ENCODE measurements around the gene CASD1. TPM values are rescaled to one million over a fixed set of nuclear protein-coding genes. Genes with fewer than 3 reads are reported as not detected.

The CASD1 gene

GRCh38 chr7:94590526-94591162 lies 81.0 kb downstream of the CASD1 start:
- no peaks in the 10 kb centered on the region for H3K4me1 ChIP-seq (ENCODE audit: control insufficient read depth, insufficient read depth, low read length)
- H3K4me3 ChIP-seq (ENCODE audit: low read length) = no peak overlapping the region
- no peak overlapping the region for H3K4me2 ChIP-seq (ENCODE audit: low read length)
- H3K9me3 ChIP-seq (replicated peaks; ENCODE audit: low read length) = no peaks in the 10 kb centered on the region
- H3K27me3 ChIP-seq (ENCODE audit: control insufficient read depth, insufficient read depth, low read length) = no peaks in the 10 kb centered on the region
- H3K36me3 ChIP-seq (ENCODE audit: insufficient read depth, low read length) = no peaks in the 10 kb centered on the region
- no peak overlapping the region for H3K9ac ChIP-seq (ENCODE audit: low read depth, low read length)

GRCh38 chr7:94591176-94591575 lies 81.6 kb downstream of the CASD1 start:
- Histone ChIP-seq H3K27me3 (ENCODE audit: control insufficient read depth, insufficient read depth, low read length) (no peaks in the 10 kb centered on the region), H3K4me1 (ENCODE audit: control insufficient read depth, insufficient read depth, low read length) (no peaks in the 10 kb centered on the region), H3K9ac (ENCODE audit: low read depth, low read length) (no peak overlapping the region), H3K4me2 (ENCODE audit: low read length) (no peak overlapping the region), H3K9me3 (replicated peaks; ENCODE audit: low read length) (no peaks in the 10 kb centered on the region), H3K36me3 (ENCODE audit: insufficient read depth, low read length) (no peaks in the 10 kb centered on the region), H3K4me3 (ENCODE audit: low read length) (no peak overlapping the region)

- H3K9me3 ChIP-seq (replicated peaks; ENCODE audit: low read length) = no peaks in the 10 kb centered on the region
- H3K36me3 ChIP-seq (ENCODE audit: insufficient read depth, low read length) = no peaks in the 10 kb centered on the region
These were observed 85.3 kb downstream of the CASD1 start for GRCh38 chr7:94594882-94595281.

GRCh38 chr7:94595717-94596116 lies 86.1 kb downstream of the CASD1 start:
- Histone ChIP-seq H3K4me1 (ENCODE audit: control insufficient read depth, insufficient read depth, low read length) (no peaks in the 10 kb centered on the region), H3K4me2 (ENCODE audit: low read length) (no peak overlapping the region), H3K36me3 (ENCODE audit: insufficient read depth, low read length) (no peaks in the 10 kb centered on the region), H3K9ac (ENCODE audit: low read depth, low read length) (no peak overlapping the region), H3K9me3 (replicated peaks; ENCODE audit: low read length) (no peaks in the 10 kb centered on the region), H3K27me3 (ENCODE audit: control insufficient read depth, insufficient read depth, low read length) (no peaks in the 10 kb centered on the region), H3K4me3 (ENCODE audit: low read length) (no peak overlapping the region)

More at GRCh38 chr7:94594882-94595281, 85.3 kb downstream of the CASD1 start:
- Histone ChIP-seq H3K27me3 (ENCODE audit: control insufficient read depth, insufficient read depth, low read length) (no peaks in the 10 kb centered on the region), H3K4me2 (ENCODE audit: low read length) (no peak overlapping the region), H3K4me1 (ENCODE audit: control insufficient read depth, insufficient read depth, low read length) (no peaks in the 10 kb centered on the region), H3K9ac (ENCODE audit: low read depth, low read length) (no peak overlapping the region), H3K4me3 (ENCODE audit: low read length) (no peak overlapping the region)

GRCh38 chr7:94600267-94600666 lies 90.7 kb downstream of the CASD1 start:
- H3K9ac ChIP-seq (ENCODE audit: low read depth, low read length) = no peak overlapping the region
- no peaks in the 10 kb centered on the region for H3K4me1 ChIP-seq (ENCODE audit: control insufficient read depth, insufficient read depth, low read length)
- no peaks in the 10 kb centered on the region for H3K36me3 ChIP-seq (ENCODE audit: insufficient read depth, low read length)
- H3K4me2 ChIP-seq (ENCODE audit: low read length) = no peak overlapping the region
- no peaks in the 10 kb centered on the region for H3K9me3 ChIP-seq (replicated peaks; ENCODE audit: low read length)
- H3K27me3 ChIP-seq (ENCODE audit: control insufficient read depth, insufficient read depth, low read length) = no peaks in the 10 kb centered on the region
- H3K4me3 ChIP-seq (ENCODE audit: low read length) = no peak overlapping the region

- Histone ChIP-seq H3K4me1 (ENCODE audit: control insufficient read depth, insufficient read depth, low read length) (no peaks in the 10 kb centered on the region), H3K27me3 (ENCODE audit: control insufficient read depth, insufficient read depth, low read length) (no peaks in the 10 kb centered on the region), H3K9me3 (replicated peaks; ENCODE audit: low read length) (no peaks in the 10 kb centered on the region), H3K4me2 (ENCODE audit: low read length) (no peak overlapping the region), H3K9ac (ENCODE audit: low read depth, low read length) (no peak overlapping the region), H3K4me3 (ENCODE audit: low read length) (no peak overlapping the region), H3K36me3 (ENCODE audit: insufficient read depth, low read length) (no peaks in the 10 kb centered on the region)
These were observed 92.6 kb downstream of the CASD1 start for GRCh38 chr7:94602181-94602580.

GRCh38 chr7:94605031-94605430 lies 95.4 kb downstream of the CASD1 start:
- Histone ChIP-seq H3K4me3 (ENCODE audit: low read length) (no peak overlapping the region), H3K36me3 (ENCODE audit: insufficient read depth, low read length) (no peaks in the 10 kb centered on the region), H3K4me2 (ENCODE audit: low read length) (no peak overlapping the region), H3K9ac (ENCODE audit: low read depth, low read length) (no peak overlapping the region), H3K4me1 (ENCODE audit: control insufficient read depth, insufficient read depth, low read length) (no peaks in the 10 kb centered on the region), H3K27me3 (ENCODE audit: control insufficient read depth, insufficient read depth, low read length) (no peaks in the 10 kb centered on the region), H3K9me3 (replicated peaks; ENCODE audit: low read length) (no peaks in the 10 kb centered on the region)

Small RNA genes within 50 kb of the gene (small RNA-seq; reads per million reads assigned to genes)
- gene RNU6-1328P = not detected

Measured in skeletal muscle satellite cell (primary cell).